Trophoblast cell (in vitro differentiated cells and primary cell): ENCODE measurements around the gene IPO8.

Experiments
- DNase-seq, 2 donors: peaks; one replicate each; pipeline ENCODE4 v3.0.0-alpha.2; 2016
- H2AFZ ChIP-seq: 2 replicates; pipeline ENCODE4 v1.6.1; 2013; ENCODE audit warnings: low read length, moderate library complexity, mild to moderate bottlenecking; ENCODE audit not compliant: insufficient read depth, poor library complexity
- H2AK5ac ChIP-seq: 2 replicates; pipeline ENCODE4 v1.6.1; 2013; ENCODE audit warnings: mild to moderate bottlenecking, low read length
- H2BK120ac ChIP-seq: 2 replicates; pipeline ENCODE4 v1.6.1; 2013; ENCODE audit warnings: low read length, mild to moderate bottlenecking, moderate library complexity; ENCODE audit not compliant: insufficient read depth, poor library complexity
- H2BK12ac ChIP-seq: 2 replicates; pipeline ENCODE4 v1.6.1; 2013; ENCODE audit warnings: mild to moderate bottlenecking, low read length, moderate library complexity
- H2BK5ac ChIP-seq: 2 replicates; pipeline ENCODE4 v1.6.1; 2013; ENCODE audit warnings: low read length, low read depth, moderate library complexity, mild to moderate bottlenecking; ENCODE audit not compliant: poor library complexity
- H3K14ac ChIP-seq: 2 replicates; pipeline ENCODE4 v1.6.1; 2013; ENCODE audit warnings: mild to moderate bottlenecking, low read length
- H3K18ac ChIP-seq: 2 replicates; pipeline ENCODE4 v1.6.1; 2013; ENCODE audit warnings: mild to moderate bottlenecking, low read length
- H3K23ac ChIP-seq: 2 replicates; pipeline ENCODE4 v1.6.1; 2013; ENCODE audit warnings: low read length
- H3K27ac ChIP-seq: 2 replicates; pipeline ENCODE4 v1.5.1; 2013; ENCODE audit warnings: low read depth, mild to moderate bottlenecking, inconsistent platforms, low read length, moderate library complexity
- H3K27me3 ChIP-seq: 2 replicates; pipeline ENCODE4 v1.6.1; 2013; ENCODE audit warnings: inconsistent platforms, mild to moderate bottlenecking, low read length, moderate library complexity; ENCODE audit not compliant: insufficient read depth
- H3K36me3 ChIP-seq, 2 experiments: 1 replicate in 1 of 2; 2 replicates in 1 of 2; pipeline ENCODE4 v1.6.1; 2013; ENCODE audit warnings: low read length in 2 of 2, mild to moderate bottlenecking in 2 of 2, moderate library complexity in 1 of 2; ENCODE audit not compliant: insufficient read depth in 2 of 2, control insufficient read depth in 1 of 2
- H3K4ac ChIP-seq: 2 replicates; pipeline ENCODE4 v1.6.1; 2013; ENCODE audit warnings: low read depth, mild to moderate bottlenecking, low read length, moderate library complexity
- H3K4me1 ChIP-seq, 2 experiments: 1 replicate in 1 of 2; 2 replicates in 1 of 2; pipeline ENCODE4 v1.6.1; 2013; ENCODE audit warnings: low read length in 2 of 2, mild to moderate bottlenecking in 2 of 2, moderate library complexity in 1 of 2; ENCODE audit not compliant: insufficient read depth in 2 of 2, control insufficient read depth in 1 of 2
- H3K4me2 ChIP-seq: 2 replicates; pipeline ENCODE4 v1.6.1; 2013; ENCODE audit warnings: inconsistent platforms, mild to moderate bottlenecking, low read length, moderate library complexity
- H3K4me3 ChIP-seq: 2 replicates; pipeline ENCODE4 v1.5.1; 2013; ENCODE audit warnings: mild to moderate bottlenecking, low read depth, low read length, inconsistent platforms
- H3K79me1 ChIP-seq: one replicate; pipeline ENCODE4 v1.6.1; 2013; ENCODE audit warnings: low read length
- H3K79me2 ChIP-seq: 2 replicates; pipeline ENCODE4 v1.6.1; 2013; ENCODE audit warnings: low read length, mild to moderate bottlenecking; ENCODE audit not compliant: control insufficient read depth, insufficient read depth, poor library complexity
- H3K9ac ChIP-seq: 2 replicates; pipeline ENCODE4 v1.6.1; 2013; ENCODE audit warnings: mild to moderate bottlenecking, low read length
- H3K9me3 ChIP-seq: 2 replicates; pipeline ENCODE4 v1.6.1; 2013; ENCODE audit warnings: low read depth, mild to moderate bottlenecking, control low read depth, inconsistent platforms, low read length; ENCODE audit not compliant: insufficient read depth
- H4K12ac ChIP-seq: 2 replicates; pipeline ENCODE4 v1.6.1; 2013; ENCODE audit warnings: low read depth, mild to moderate bottlenecking, low read length, moderate library complexity
- H4K8ac ChIP-seq: 2 replicates; pipeline ENCODE4 v1.6.1; 2013; ENCODE audit warnings: low read depth, mild to moderate bottlenecking, low read length, moderate library complexity
- H4K91ac ChIP-seq: one replicate; pipeline ENCODE4 v1.6.1; 2013; ENCODE audit warnings: low read depth, mild to moderate bottlenecking, low read length, moderate library complexity
- WGBS: extraction: QIAGEN DNeasy Blood & Tissue Kit; methylation state at CpG from one replicate; pipeline ENCODE4 v1.1.7; 2013; ENCODE audit warnings: missing lambda C conversion rate; ENCODE audit not compliant: insufficient read length, insufficient coverage; ENCODE audit errors: extremely low coverage; 5-methylcytosine and 5-hydroxymethylcytosine counted together

IPO8 gene

GRCh38 chr12:30691122-30691879, 4.4 kb downstream of the IPO8 start:
- Histone ChIP-seq H3K9ac (no peak overlapping the region), H4K91ac (no peak overlapping the region), H2AK5ac (no peak overlapping the region), H3K9me3 (no peaks in the 10 kb centered on the region), H3K4ac (no peak overlapping the region), H3K79me2 (peaks cover 5% of the 10 kb centered on the region), H3K4me3 (no peak overlapping the region), H3K4me2 (peak overlapping the region; percentile 38), H3K36me3 (peaks cover 0 to 1% of the 10 kb centered on the region in 2 experiments), H3K23ac (no peak overlapping the region), H2BK5ac (no peak overlapping the region), H2BK120ac (no peak overlapping the region), H3K79me1 (peaks cover 10% of the 10 kb centered on the region), H3K27me3 (no peaks in the 10 kb centered on the region), H3K14ac (no peak overlapping the region), H3K4me1 (peaks cover 4 to 8% of the 10 kb centered on the region in 2 experiments), H3K27ac (peak overlapping the region; percentile 84), H3K18ac (no peak overlapping the region), H4K8ac (no peak overlapping the region), H4K12ac (no peak overlapping the region), H2BK12ac (no peak overlapping the region), H2AFZ (no peak overlapping the region)
- peak; percentile 43 to 64 for DNase-seq
- WGBS = no CpG with 5 or more reads among the region's 4 CpGs

- WGBS = no CpG with 5 or more reads among the region's 2 CpGs
- no peak overlapping the region for H2BK120ac ChIP-seq
- no peaks in the 10 kb centered on the region for H3K9me3 ChIP-seq
Observed at GRCh38 chr12:30687265-30687986, 8.2 kb downstream of the IPO8 start.

GRCh38 chr12:30679241-30679640, 16.4 kb downstream of the IPO8 start:
- Histone ChIP-seq H3K23ac (no peak overlapping the region), H3K9ac (no peak overlapping the region), H4K91ac (no peak overlapping the region), H3K36me3 (peaks cover 3 to 5% of the 10 kb centered on the region in 2 experiments), H4K8ac (no peak overlapping the region), H3K79me2 (no peaks in the 10 kb centered on the region), H3K9me3 (no peaks in the 10 kb centered on the region), H2AFZ (no peak overlapping the region), H3K4me3 (no peak overlapping the region), H3K4me2 (no peak overlapping the region), H3K18ac (no peak overlapping the region), H3K79me1 (no peaks in the 10 kb centered on the region), H3K4ac (no peak overlapping the region), H3K27me3 (no peaks in the 10 kb centered on the region), H2BK12ac (no peak overlapping the region), H3K4me1 (no peaks in the 10 kb centered on the region), H4K12ac (no peak overlapping the region), H3K27ac (no peak overlapping the region), H3K14ac (no peak overlapping the region), H2BK120ac (no peak overlapping the region), H2AK5ac (no peak overlapping the region), H2BK5ac (no peak overlapping the region)
- DNase-seq = no peak
- no CpG with 5 or more reads among the region's 1 CpG for WGBS

More at GRCh38 chr12:30687265-30687986, 8.2 kb downstream of the IPO8 start:
- Histone ChIP-seq H4K12ac (no peak overlapping the region), H3K79me1 (peaks cover 2% of the 10 kb centered on the region), H3K36me3 (peaks cover 1 to 3% of the 10 kb centered on the region in 2 experiments), H3K4me3 (no peak overlapping the region), H2BK12ac (no peak overlapping the region), H3K18ac (no peak overlapping the region), H4K91ac (no peak overlapping the region), H3K14ac (no peak overlapping the region), H3K4me1 (peaks cover 0 to 3% of the 10 kb centered on the region in 2 experiments), H3K27ac (no peak overlapping the region), H4K8ac (no peak overlapping the region), H3K27me3 (no peaks in the 10 kb centered on the region), H2AFZ (no peak overlapping the region), H3K4ac (no peak overlapping the region), H2BK5ac (no peak overlapping the region), H3K79me2 (no peaks in the 10 kb centered on the region), H2AK5ac (no peak overlapping the region), H3K9ac (no peak overlapping the region), H3K4me2 (no peak overlapping the region), H3K23ac (no peak overlapping the region)
- no peak for DNase-seq

- Histone ChIP-seq H3K4me3 (no peak overlapping the region), H3K23ac (no peak overlapping the region), H3K79me1 (no peaks in the 10 kb centered on the region), H4K12ac (no peak overlapping the region), H3K14ac (no peak overlapping the region), H3K9me3 (no peaks in the 10 kb centered on the region), H3K27me3 (no peaks in the 10 kb centered on the region), H3K9ac (no peak overlapping the region), H3K4me1 (no peaks in the 10 kb centered on the region), H2BK12ac (no peak overlapping the region), H2AK5ac (no peak overlapping the region), H3K4me2 (no peak overlapping the region), H4K8ac (no peak overlapping the region), H2AFZ (no peak overlapping the region), H3K79me2 (no peaks in the 10 kb centered on the region), H3K4ac (no peak overlapping the region), H3K36me3 (peaks cover 3 to 4% of the 10 kb centered on the region in 2 experiments), H2BK120ac (no peak overlapping the region), H3K18ac (no peak overlapping the region), H4K91ac (no peak overlapping the region), H3K27ac (no peak overlapping the region), H2BK5ac (no peak overlapping the region)
- peak; percentile 76 to 85 for DNase-seq
- WGBS = no CpG with 5 or more reads among the region's 1 CpG
Observed at GRCh38 chr12:30678221-30678620, 17.4 kb downstream of the IPO8 start.
